Spleen (tissue), 11 donors: ENCODE measurements around the gene DACT3. TPM values are rescaled to one million over a fixed set of nuclear protein-coding genes. Genes with fewer than 3 reads are reported as not detected.

Source experiments
- DNase-seq: peaks from one replicate; pipeline ENCODE4 v3.0.0-alpha.2; 2020
- H3K27ac ChIP-seq, 8 donors: fragments of 200-600 bp; sonication (generic) in 7 of 8; 1 replicate in 4 of 8; 2 replicates in 4 of 8; pipeline versions ENCODE4 v1.5.0 to v1.8.0; 2016 to 2021; ENCODE audit warnings: inconsistent platforms in 4 of 8, mild to moderate bottlenecking in 4 of 8, moderate library complexity in 1 of 8
- H3K27me3 ChIP-seq, 7 donors: fragments of 200-600 bp; sonication (generic) in 6 of 7; replicated peaks in 1 of 7; 1 replicate in 4 of 7; 2 replicates in 3 of 7; pipeline versions ENCODE4 v1.5.0 to v1.8.0; 2016 to 2021; ENCODE audit warnings: inconsistent platforms in 3 of 7, mild to moderate bottlenecking in 1 of 7
- H3K36me3 ChIP-seq, 6 donors: fragments of 200-600 bp; sonication (generic) in 5 of 6; 1 replicate in 4 of 6; 2 replicates in 2 of 6; pipeline versions ENCODE4 v1.5.0 to v1.8.0; 2016 to 2021; ENCODE audit warnings: inconsistent platforms in 2 of 6
- H3K4me1 ChIP-seq, 6 donors: fragments of 200-600 bp; sonication (generic) in 5 of 6; 1 replicate in 3 of 6; 2 replicates in 3 of 6; pipeline versions ENCODE4 v1.5.0 to v1.8.0; 2016 to 2021; ENCODE audit warnings: inconsistent platforms in 3 of 6
- H3K4me3 ChIP-seq, 8 donors: fragments of 200-600 bp; sonication (generic) in 7 of 8; 1 replicate in 4 of 8; 2 replicates in 4 of 8; pipeline versions ENCODE4 v1.5.0 to v1.8.0; 2016 to 2021; ENCODE audit warnings: inconsistent platforms in 4 of 8, mild to moderate bottlenecking in 4 of 8, moderate library complexity in 2 of 8
- H3K9me3 ChIP-seq, 8 donors: fragments of 200-600 bp; sonication (generic) in 7 of 8; 1 replicate in 4 of 8; 2 replicates in 4 of 8; pipeline versions ENCODE4 v1.5.0 to v1.8.0; 2016 to 2021; ENCODE audit warnings: inconsistent platforms in 4 of 8
- POLR2A ChIP-seq, 3 donors: fragments of 450-650 bp; IDR thresholded peaks; one replicate each; pipeline ENCODE4 v1.5.1; 2017; ENCODE audit warnings: antibody characterized with exemption in 3 of 3, mild to moderate bottlenecking in 1 of 3
- POLR2AphosphoS5 ChIP-seq, 3 donors: sonication (generic); formaldehyde crosslinking; IDR thresholded peaks; one replicate each; pipeline ENCODE4 v1.5.1; 2017; ENCODE audit warnings: antibody characterized with exemption in 3 of 3
- WGBS, 5 donors: extraction: QIAGEN DNeasy Blood & Tissue Kit in 3 of 5; methylation state at CpG; one replicate each; pipeline versions ENCODE4 v1.1.5 to v1.1.7; 2013 to 2018; 5-methylcytosine and 5-hydroxymethylcytosine counted together
- intact Hi-C: fragments of 100-400 bp; cut with DNase I; formaldehyde crosslinking; loops from one replicate; pipeline ENCODE4 v1.15.0; 2023; ENCODE audit warnings: low total_unique reads
- polyA plus RNA-seq, 3 donors: library from polyadenylated mRNA; stranded (reverse); fragments of 200-250 nt; gene quantifications; one replicate each; pipeline ENCODE4 v1.2.1, GENCODE V29; 2013
- total RNA-seq, 7 donors: library from RNA; depleted of rRNA in 3 of 7; stranded (reverse); fragments of >200 nt in 3 of 7; fragmentation: NEBNext Ultra II Directional in 4 of 7; extraction: Animal tissue kit (Norgen Biotek cat#: 25700) in 4 of 7; gene quantifications; one replicate each; pipeline versions ENCODE4 v1.1.0 to v1.2.1, GENCODE V29; 2016 to 2021
- TF ChIP-seq, protein P1 (sequence below), 11 experiments: fragments of 200-600 bp in 7 of 11; fragments of 450-650 bp in 4 of 11; sonication (generic) in 4 of 11; IDR thresholded peaks in 8 of 11; conservative IDR thresholded peaks in 3 of 11; 1 replicate in 7 of 11; 2 replicates in 4 of 11; pipeline versions ENCODE4 v1.4.0 to v1.8.0; 2016 to 2021; ENCODE audit warnings: antibody characterized with exemption in 11 of 11, inconsistent platforms in 4 of 11, mild to moderate bottlenecking in 1 of 11
- donor health status: healthy with polysubstance abuse.
- donor health status: DM: no; HTN: no; CAD: no; lungs with moderate emphysema.
- donor health status: DM: no; HTN: no; CAD: no.
- donor health status: Bipolar disorder and iron deficiency.
- donor health status: healthy.
- donor health status: DM: no; HTN: no; CAD: no.
- donor health status: DM: yes; HTN: yes; CAD: no.

Gene DACT3
- total and polyA plus RNA-seq, 10 donors: 1.6 to 10.4 (median 5.5) TPM

GRCh38 chr19:46639358-46640182 is 21.4 kb downstream of the DACT3 start:
- Histone ChIP-seq H3K27ac (peak overlapping the region in 7 of 8 donors; percentile 56 to 78 (median 66)), H3K4me1 (peaks cover 17 to 48% (median 34%) of the 10 kb centered on the region in 6 donors), H3K36me3 (no peaks in the 10 kb centered on the region), H3K4me3 (peak overlapping the region; percentile 8 to 66 (median 36)), H3K9me3 (no peaks in the 10 kb centered on the region), H3K27me3 (peaks cover 0 to 63% (median 17%) of the 10 kb centered on the region in 7 donors)
- WGBS, 5 donors: 6 to 15% (median 9%) methylated on average over 31 to 49 of the region's 49 CpGs
- TF ChIP-seq POLR2AphosphoS5 (IDR thresholded peaks at IDR 0.05): peak; percentile 34 to 80 (median 70)
- TF ChIP-seq, protein P1, sequence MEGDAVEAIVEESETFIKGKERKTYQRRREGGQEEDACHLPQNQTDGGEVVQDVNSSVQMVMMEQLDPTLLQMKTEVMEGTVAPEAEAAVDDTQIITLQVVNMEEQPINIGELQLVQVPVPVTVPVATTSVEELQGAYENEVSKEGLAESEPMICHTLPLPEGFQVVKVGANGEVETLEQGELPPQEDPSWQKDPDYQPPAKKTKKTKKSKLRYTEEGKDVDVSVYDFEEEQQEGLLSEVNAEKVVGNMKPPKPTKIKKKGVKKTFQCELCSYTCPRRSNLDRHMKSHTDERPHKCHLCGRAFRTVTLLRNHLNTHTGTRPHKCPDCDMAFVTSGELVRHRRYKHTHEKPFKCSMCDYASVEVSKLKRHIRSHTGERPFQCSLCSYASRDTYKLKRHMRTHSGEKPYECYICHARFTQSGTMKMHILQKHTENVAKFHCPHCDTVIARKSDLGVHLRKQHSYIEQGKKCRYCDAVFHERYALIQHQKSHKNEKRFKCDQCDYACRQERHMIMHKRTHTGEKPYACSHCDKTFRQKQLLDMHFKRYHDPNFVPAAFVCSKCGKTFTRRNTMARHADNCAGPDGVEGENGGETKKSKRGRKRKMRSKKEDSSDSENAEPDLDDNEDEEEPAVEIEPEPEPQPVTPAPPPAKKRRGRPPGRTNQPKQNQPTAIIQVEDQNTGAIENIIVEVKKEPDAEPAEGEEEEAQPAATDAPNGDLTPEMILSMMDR (IDR thresholded peaks at IDR 0.05 in 8 of 11, conservative IDR thresholded peaks at IDR 0.05 in 3 of 11): no peak
- no peak for TF ChIP-seq POLR2A (IDR thresholded peaks at IDR 0.05)
- DNase-seq: peak; percentile 81
- intact Hi-C loops: no loop called here

- Histone ChIP-seq H3K27me3 (peaks cover 0 to 87% (median 17%) of the 10 kb centered on the region in 7 donors), H3K4me3 (no peak overlapping the region), H3K9me3 (no peaks in the 10 kb centered on the region), H3K36me3 (no peaks in the 10 kb centered on the region), H3K4me1 (peaks cover 24 to 65% (median 50%) of the 10 kb centered on the region in 6 donors), H3K27ac (no peak overlapping the region)
- TF ChIP-seq POLR2AphosphoS5 (IDR thresholded peaks at IDR 0.05) (no peak), POLR2A (IDR thresholded peaks at IDR 0.05) (no peak)
- TF ChIP-seq, protein P1 (IDR thresholded peaks at IDR 0.05 in 8 of 11, conservative IDR thresholded peaks at IDR 0.05 in 3 of 11): no peak
- WGBS, 5 donors: 81 to 87% (median 84%) methylated on average over 14 of the region's 14 CpGs
- DNase-seq: no peak
- intact Hi-C loops: no loop called here
Observed at GRCh38 chr19:46637224-46637623, 23.8 kb downstream of the DACT3 start.

- peak; percentile 75 for DNase-seq
- Histone ChIP-seq H3K27ac (peak within 1 kb of the TSS in 1 of 8 donors; percentile 24), H3K9me3 (no peaks in the 10 kb centered on the region), H3K4me3 (no peak within 1 kb of the TSS), H3K27me3 (peaks cover 0 to 87% (median 17%) of the 10 kb centered on the region in 7 donors), H3K4me1 (peaks cover 24 to 72% (median 52%) of the 10 kb centered on the region in 6 donors), H3K36me3 (no peaks in the 10 kb centered on the region)
- intact Hi-C loops: no loop called here
- 32 to 51% (median 40%) methylated on average over 19 to 34 of the region's 34 CpGs for WGBS, 5 donors
- TF ChIP-seq POLR2A (IDR thresholded peaks at IDR 0.05): no peak
- TF ChIP-seq, protein P1 (IDR thresholded peaks at IDR 0.05 in 8 of 11, conservative IDR thresholded peaks at IDR 0.05 in 3 of 11): no peak
Observed at GRCh38 chr19:46635920-46636761, 24.8 kb downstream of the DACT3 start, which contains the start of gene GNG8. TSS of gene GNG8 (minus strand) at chr19:46636202. CDS start at chr19:46634682, 1,520 bp downstream.
